ENCODE results near the gene SMOC2.

GRCh38 chr6:168647271-168647670 is 206.3 kb downstream of the SMOC2 start:
- TF ChIP-seq, protein P1, sequence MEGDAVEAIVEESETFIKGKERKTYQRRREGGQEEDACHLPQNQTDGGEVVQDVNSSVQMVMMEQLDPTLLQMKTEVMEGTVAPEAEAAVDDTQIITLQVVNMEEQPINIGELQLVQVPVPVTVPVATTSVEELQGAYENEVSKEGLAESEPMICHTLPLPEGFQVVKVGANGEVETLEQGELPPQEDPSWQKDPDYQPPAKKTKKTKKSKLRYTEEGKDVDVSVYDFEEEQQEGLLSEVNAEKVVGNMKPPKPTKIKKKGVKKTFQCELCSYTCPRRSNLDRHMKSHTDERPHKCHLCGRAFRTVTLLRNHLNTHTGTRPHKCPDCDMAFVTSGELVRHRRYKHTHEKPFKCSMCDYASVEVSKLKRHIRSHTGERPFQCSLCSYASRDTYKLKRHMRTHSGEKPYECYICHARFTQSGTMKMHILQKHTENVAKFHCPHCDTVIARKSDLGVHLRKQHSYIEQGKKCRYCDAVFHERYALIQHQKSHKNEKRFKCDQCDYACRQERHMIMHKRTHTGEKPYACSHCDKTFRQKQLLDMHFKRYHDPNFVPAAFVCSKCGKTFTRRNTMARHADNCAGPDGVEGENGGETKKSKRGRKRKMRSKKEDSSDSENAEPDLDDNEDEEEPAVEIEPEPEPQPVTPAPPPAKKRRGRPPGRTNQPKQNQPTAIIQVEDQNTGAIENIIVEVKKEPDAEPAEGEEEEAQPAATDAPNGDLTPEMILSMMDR (IDR thresholded peaks at IDR 0.05): no peak
- TF ChIP-seq SMC3 (IDR thresholded peaks at IDR 0.05) (no peak), CHD2 (IDR thresholded peaks at IDR 0.05; ENCODE audit: low read length, partially characterized antibody) (no peak), RARB (CRISPR knock-in tag; IDR thresholded peaks at IDR 0.05) (no peak), JUN (IDR thresholded peaks at IDR 0.05) (no peak), CBX8 (IDR thresholded peaks at IDR 0.05) (no peak), HOXB5 (CRISPR knock-in tag; IDR thresholded peaks at IDR 0.05) (no peak), GATA3 (IDR thresholded peaks at IDR 0.05; ENCODE audit: borderline replicate concordance) (no peak)

Measured in A549 (cell line).